GM18951 (cell line): ENCODE results near the gene USP35.

ENCODE experiments used
- POLR2A ChIP-seq: IDR thresholded peaks from 4 replicates; pipeline ENCODE4 v1.6.1; 2011; ENCODE audit warnings: mild to moderate bottlenecking; ENCODE audit not compliant: insufficient read length, insufficient read depth; ENCODE audit errors: extremely low read depth
- in situ Hi-C: fragments of 300-500 bp; cut with MboI; formaldehyde crosslinking; loops from one replicate; pipeline ENCODE4 v1.12.0; 2022; ENCODE audit warnings: low sequenced_read_pairs, mixed read lengths, inconsistent platforms; ENCODE audit not compliant: unreplicated experiment

USP35 gene

DNA sequence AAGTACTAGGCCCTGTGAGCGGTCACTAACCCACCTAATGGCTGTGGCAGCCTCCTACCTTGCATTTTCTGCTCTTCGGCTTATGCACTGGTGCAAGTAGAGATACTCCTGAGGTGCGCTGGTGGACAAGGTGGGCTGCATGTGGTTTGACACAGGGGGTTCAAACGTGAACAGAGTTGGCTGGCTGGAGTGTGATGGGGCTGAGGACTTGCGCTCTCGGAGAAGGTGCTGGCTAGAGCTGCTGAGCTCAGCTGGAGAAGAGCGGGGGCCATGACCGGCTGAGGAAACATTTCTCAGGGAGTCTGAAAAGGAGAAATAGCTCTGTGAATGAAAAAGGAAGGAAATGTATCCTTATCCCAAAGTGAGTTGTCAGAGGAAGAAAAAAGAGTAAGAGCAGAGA is 61.4 kb downstream of the USP35 start:
- in situ Hi-C loops: no loop called here
- TF ChIP-seq POLR2A: no peak

DNA sequence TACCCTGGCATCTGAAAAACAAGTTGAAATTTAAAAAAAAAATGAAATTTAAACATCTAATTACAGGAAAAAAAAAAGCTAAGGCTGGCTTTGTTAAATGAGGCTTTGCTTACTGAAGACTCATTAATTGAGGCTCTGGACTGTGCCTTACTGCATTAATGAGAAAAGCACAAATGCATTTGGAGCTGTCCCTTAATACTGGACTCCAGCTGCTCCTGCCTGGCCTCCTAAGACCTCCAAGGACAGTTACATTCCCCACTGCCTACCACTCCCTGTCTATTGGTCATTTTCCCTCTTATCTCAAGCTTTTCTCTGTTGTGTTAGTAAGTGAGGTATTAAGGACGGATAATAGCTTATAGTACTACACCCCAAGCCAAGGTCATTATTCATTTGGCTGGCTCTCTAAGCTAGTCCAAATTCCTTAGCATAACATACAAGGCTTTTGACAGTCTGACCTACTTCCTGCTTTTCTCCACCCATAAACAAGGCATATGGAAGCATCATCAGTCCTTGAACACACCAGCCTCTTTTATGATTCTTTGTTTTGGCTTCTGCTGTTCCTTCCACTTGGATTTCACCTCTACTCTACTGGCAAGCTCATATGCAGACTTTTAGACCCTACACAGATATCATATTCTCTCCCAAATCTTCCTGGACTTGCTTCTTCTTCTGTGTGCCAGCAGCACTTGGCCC is 62.5 kb downstream of the USP35 start:
- in situ Hi-C loops: no loop called here

DNA sequence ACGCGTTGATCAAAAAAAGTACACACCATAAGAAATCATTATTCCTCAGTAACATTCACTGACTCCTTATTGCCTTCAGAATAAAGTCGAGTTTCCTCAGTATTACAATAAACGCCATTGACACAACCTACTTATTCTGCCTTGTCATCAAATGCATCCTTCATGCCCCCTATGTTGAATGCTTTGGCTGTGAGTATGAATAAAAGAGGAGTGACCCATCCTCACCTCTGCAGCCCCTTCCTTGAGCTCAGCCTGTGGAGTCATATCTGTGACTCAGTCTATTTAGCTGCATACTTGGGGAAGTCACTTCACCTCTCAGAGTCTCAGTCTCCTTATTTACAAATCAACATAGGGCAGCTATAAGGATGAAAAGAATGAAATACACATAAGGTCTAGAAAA is 65.1 kb downstream of the USP35 start:
- in situ Hi-C loops: no loop called here

More for the DNA sequence above, 62.5 kb downstream of the USP35 start:
- TF ChIP-seq POLR2A: no peak

DNA sequence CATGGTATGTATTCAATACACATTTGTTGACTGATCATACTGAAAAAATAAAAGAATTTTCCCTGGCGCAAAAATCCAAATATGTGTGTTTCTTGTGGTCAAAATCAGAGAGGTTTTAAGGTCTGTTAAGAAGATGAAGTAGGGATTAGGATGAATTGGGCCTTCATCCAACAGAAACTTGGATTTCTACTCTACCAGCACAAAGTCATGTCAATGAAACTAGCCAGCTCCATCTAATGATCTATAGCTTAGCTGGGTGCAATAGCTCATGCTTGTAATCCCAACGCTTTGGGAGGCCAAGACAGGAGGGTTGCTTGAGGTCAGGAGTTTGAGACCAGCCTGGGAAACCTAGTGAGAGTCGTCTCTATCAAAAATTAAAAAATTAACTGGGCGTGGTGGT is 65.5 kb downstream of the USP35 start:
- in situ Hi-C loops: no loop called here
- no peak for TF ChIP-seq POLR2A

More for the DNA sequence above, 65.1 kb downstream of the USP35 start:
- TF ChIP-seq POLR2A: no peak

- in situ Hi-C loops: no loop called here
- no peak for TF ChIP-seq POLR2A
These were observed 67.2 kb downstream of the USP35 start for GRCh38 chr11:78255919-78256318.

- TF ChIP-seq POLR2A: no peak
- in situ Hi-C loops: no loop called here
These were observed 68.2 kb downstream of the USP35 start for GRCh38 chr11:78256962-78257361.

DNA sequence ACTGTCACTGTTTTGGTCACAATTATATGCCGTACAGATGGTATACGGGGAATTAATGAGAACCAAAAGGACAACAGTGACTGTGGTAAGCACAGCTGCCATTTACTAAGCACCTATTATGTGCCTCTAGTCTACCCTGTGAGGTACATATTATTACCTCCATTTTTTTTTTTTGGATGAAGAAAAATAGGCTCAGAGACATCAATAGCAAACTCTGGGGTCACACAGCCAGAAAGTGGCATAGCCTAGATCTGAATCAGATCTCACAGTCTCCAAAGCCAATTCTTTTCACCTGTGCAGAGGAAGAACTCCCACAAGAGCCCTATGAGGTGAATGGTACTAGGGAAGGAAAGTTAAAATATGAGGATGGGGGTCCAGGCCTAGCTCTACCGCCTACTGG is 68.9 kb downstream of the USP35 start:
- in situ Hi-C loops: no loop called here
- no peak for TF ChIP-seq POLR2A

DNA sequence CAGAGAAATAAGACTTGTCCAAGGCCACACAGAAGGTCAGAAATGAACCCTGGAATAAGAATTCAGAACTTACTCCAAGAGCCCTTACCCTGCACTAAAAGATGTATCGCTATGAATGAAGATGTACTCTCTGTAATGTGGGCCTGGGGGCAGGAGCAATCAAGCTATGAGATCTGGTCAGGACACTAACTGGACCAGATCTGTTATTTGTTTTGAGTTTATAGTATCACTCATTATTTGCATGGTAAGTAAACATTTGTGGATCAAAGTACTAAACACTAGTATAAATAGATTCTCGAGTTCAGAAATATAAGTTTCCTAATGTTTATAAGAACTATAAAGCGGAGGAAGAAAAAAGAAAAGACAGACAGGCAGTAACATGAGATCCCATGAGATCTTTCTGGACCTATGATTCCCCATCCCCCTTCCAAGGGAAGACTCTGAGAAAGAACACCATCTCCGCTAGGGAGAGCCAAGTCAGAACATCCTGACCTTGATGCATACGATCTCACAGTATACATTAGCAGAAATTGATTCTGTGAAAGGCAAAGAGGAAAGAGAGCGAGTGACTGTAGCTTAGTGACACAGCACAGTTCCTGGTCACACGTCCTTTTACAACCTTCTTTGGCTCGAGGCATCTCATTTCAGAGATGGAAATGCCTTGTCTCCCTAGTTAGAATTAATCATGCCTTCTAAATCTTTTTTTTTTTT is 71.2 kb downstream of the USP35 start:
- in situ Hi-C loops: no loop called here

DNA sequence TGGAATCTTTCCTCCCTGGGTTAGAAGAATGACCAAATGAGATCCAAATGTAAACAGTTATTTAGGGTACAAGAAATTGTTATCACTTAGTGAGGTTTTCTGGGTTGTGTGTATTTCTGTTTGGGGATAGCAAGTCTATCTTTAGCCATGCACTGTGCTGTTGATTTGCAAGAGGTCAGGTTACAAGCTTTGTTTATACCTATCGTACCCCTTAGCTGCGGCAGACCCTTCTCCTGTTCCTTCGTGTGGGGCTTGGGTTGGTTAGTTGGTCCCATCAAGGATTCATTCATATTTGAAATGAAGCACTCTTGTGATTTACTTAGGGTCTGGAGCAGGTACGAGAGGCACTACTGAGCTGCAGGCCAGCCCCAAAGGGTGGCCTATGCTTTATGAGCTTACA is 72.6 kb downstream of the USP35 start:
- no peak for TF ChIP-seq POLR2A

More for the DNA sequence above, 71.2 kb downstream of the USP35 start:
- TF ChIP-seq POLR2A: no peak

DNA sequence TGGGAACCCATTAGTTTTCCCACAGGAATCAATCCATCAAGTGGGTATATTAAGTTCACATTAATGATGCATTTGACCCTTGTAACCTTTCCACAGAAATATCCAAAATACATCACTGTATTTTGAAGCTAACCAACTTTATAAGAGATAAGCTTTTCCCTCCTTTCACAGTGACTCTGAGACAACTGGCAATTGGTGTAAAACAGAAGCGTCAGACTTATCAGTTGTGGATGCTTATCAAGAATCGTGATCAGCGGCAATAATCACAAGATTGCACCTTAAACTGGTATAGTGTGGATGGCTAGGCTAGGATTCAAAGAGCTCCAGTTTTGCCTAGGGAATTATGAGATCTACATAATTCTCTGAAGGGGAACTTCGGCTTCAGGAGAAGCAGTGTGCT is 73.1 kb downstream of the USP35 start:
- TF ChIP-seq POLR2A: no peak
- in situ Hi-C loops: no loop called here

More for the DNA sequence above, 72.6 kb downstream of the USP35 start:
- in situ Hi-C loops: no loop called here

GRCh38 chr11:78262238-78262637 is 73.5 kb downstream of the USP35 start:
- TF ChIP-seq POLR2A: no peak
- in situ Hi-C loops: no loop called here

- in situ Hi-C loops: no loop called here
- TF ChIP-seq POLR2A: no peak
These were observed 74.0 kb downstream of the USP35 start for GRCh38 chr11:78262691-78263090.
